Stimulated activated CD8-positive, alpha-beta memory T cell treated with anti-CD3 and anti-CD28 coated beads, Interleukin-4, amount 100 ng/mL, for 48 hours (primary cell): Measurements from ENCODE around the gene HECTD4.

ENCODE experiments used
- DNase-seq: peaks from one replicate; pipeline ENCODE4 v3.0.0-alpha.2; 2020

The HECTD4 gene

DNA sequence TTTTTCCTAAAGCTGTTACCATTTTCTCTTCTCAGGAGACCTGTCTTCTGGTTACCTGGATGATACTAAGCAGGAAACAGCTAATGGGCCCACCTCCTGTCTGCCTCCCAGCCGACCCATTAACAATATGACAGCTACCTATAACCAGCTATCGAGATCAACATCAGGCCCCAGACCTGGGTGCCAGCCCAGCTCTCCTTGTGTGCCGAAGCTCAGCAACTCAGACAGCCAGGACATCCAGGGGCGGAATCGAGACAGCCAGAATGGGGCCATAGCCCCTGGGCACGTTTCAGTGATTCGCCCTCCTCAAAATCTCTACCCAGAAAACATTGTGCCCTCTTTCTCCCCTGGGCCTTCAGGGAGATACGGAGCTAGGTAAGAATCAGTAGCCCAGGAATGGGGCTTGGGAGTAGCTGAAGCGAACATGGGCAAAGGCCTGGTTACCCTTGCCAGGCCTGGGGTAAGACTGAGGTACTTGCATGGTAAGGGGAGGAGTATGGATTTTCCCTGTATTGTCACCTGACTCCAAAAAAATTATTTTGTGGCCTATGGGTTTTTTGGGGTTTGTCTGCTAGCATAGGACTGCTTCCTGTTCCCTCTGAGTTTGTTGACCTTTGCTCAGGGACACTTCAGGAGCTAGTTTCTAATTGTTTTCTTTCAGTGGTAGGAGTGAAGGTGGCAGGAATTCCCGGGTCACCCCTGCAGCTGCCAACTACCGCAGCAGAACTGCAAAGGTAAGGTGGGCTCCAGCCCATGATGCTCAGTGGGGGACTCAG lies 230.3 kb downstream of the HECTD4 start:
- DNase-seq = no peak

DNA sequence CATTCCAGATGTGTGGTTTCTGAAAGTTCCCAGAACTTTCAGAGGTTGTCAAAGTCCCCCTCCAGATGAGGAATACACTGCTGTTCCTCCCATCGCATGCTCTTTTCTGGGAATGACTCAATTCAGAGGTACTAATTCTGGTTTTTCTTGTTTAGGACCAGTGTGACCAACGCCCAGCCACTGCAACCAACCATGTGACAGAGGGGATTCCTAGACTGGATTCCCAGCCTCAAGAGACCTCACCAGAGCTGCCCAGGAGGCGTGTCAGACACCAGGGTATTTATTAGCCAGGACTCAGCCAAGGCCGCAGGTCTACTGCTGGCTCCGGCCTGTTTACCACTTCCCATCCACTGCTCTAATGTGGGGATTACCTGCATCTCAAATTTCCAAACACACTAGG lies 232.6 kb downstream of the HECTD4 start:
- no peak for DNase-seq

DNA sequence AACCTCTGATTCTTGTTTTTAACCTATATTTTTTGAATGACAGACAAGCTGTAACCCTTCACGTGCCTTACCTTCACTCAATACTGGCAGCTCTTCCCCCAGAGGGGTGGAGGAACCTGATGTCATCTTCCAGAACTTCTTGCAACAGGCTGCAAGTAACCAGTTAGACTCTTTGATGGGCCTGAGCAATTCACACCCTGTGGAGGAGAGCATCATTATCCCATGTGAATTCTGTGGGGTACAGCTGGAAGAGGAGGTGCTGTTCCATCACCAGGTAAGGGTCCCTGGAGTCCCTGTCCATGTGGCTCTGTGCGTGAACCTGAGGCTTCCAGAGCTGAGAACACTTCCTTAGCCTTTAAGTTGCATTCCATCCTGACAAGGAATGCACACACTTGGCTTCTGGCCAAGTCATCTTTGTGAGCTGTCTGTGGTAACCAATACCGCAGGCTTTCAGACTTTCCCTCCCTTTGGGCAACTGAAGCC lies 234.2 kb downstream of the HECTD4 start:
- no peak for DNase-seq

DNA sequence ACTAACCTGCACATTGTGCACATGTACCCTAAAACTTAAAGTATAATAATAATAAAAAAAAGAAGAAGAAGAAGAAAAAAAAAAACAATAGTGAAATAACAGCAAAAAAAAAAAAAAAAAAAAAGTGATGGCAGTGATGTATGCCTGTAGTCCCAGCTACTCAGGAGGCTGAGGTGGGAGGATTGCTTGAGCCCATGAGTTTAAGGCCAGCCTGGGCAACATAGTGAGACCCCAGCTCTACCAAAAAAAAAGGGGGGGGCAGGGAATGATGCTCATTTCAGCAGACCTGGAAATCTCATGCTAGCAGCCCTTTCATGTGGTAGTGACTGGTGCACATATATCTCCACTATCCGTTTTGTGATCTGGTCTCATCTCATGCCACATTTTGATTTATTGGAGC lies 236.1 kb downstream of the HECTD4 start:
- DNase-seq = peak; percentile 13

DNA sequence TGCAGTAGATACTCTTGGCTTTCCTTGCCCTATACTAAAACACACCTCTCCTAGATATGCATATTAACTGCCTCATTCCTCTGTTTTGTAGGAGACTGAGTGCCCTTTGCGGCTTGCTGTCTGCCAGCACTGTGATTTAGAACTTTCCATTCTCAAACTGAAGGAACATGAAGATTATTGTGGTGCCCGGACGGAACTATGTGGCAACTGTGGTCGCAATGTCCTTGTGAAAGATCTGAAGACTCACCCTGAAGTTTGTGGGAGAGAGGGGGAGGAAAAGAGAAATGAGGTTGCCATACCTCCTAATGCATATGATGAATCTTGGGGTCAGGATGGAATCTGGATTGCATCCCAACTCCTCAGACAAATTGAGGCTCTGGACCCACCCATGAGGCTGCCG lies 241.5 kb downstream of the HECTD4 start:
- no peak for DNase-seq

DNA sequence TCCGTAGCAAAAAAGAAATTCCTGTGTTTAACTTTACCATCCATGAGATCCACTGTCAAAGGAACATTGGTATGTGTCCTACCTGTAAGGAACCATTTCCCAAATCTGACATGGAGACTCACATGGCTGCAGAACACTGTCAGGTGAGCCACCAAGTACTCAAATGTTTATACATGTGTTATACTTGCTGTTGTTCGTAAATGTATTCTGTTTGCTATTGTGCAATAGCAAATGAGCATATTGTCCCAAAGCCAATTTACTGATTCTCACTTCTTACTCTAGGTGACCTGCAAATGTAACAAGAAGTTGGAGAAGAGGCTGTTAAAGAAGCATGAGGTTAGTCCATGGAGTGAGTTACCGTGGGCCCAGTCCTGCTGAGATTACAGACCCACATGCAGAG lies 247.5 kb downstream of the HECTD4 start:
- DNase-seq = no peak

DNA sequence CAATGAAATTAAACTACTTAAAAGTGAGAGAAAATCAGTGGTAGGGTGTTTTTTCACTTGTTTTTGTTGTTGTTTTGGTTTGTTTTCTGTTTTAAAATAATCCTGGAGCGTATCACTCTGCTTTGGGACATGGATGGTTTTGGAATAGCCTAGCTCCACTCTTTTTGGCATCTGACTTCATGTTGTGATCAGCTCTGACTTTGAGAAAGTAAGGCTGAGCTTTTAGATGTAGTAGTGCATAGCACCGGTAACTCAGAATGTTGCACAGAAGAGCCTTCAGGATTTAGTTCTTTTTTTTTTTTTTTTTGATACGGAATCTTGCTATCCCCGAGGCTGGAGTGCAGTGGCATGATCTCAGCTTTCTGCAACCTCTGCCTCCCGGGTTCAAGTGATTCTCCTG lies 248.8 kb downstream of the HECTD4 start:
- DNase-seq = peak; percentile 3

DNA sequence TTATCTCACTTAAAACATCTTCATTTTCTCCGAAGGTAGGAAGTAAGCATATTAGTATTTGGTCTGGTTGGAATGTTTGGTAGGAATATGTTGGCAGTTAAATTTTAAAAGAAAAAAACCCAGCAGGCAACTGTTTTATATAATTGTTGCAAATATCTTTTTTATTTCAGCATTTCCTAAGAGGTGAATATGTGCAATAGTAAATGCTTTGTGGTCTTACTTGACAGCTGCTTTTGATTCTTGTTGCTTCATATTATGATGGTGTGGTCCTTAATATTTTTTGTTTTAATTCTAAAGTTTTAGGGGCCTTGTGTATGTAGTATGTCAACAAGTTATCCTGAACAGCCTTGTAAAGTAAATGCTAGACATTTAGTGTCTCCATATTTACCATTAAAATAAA lies 250.5 kb downstream of the HECTD4 start:
- DNase-seq = no peak

DNA sequence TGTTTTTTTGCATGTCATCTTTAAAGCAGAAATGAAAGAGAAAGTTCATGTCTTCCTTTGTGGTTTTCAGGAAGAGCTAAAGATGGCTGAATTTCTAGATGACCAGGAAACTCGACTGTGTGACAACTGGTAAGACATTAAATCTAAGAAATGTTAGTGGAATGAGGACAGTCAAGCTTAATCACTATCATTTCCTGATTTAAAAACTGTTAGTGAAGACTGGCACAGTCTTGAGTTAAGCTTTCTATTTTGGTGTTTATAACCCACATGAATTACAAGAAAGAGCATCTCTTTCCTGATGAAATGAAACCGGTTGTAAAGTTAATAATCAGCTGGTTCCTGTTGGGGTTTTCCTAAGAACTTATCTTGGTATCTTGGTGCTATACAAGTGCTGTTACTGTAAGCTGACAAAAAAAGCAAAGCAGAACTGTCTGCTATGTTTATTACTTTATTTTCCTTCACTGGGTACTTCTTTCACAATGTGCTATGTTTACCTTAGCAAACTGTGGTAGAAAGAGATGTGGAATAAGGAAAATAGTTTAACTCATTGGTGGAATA lies 251.7 kb downstream of the HECTD4 start:
- DNase-seq = no peak

DNA sequence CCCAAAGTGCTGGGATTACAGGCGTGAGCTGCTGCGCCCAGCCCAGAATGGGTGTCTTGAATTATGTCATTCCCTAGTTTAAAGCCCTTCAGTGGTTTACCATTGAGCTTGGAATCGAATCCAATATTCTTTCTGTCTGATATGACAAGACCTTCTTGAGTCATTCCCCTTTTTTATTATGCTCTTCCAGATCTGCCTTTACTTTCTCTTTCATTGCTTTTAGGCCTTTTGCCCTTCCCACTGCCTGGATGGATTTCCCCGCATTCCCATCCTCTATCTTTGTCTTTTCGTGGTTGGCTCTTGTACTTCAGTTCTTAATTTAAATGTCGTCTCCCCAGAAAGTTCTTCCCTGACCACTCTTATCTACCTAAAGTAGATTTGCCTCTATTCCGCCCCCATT lies 255.3 kb downstream of the HECTD4 start:
- DNase-seq = no peak

DNA sequence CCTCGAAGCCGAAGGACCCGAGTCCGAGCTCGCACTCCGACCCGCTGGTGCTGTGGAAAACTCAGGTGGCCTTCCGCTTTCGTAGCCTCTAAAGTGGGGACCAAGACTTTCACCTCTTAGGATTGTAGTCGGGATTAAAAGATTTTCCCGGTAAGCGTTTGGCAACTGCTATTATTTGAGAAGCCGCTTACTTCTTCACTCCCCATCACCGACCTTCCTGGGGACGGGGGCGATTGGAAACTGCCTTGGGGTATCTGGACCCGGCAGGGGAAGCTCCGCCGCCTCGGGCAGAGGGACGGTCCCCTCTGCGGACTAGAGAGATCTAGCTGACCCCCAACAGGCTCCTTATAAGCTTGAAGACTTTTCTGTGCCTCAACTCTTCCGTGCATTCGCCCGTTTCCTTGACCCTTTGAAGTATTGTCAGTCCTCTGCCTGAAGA lies 256.2 kb downstream of the HECTD4 start:
- DNase-seq = no peak

DNA sequence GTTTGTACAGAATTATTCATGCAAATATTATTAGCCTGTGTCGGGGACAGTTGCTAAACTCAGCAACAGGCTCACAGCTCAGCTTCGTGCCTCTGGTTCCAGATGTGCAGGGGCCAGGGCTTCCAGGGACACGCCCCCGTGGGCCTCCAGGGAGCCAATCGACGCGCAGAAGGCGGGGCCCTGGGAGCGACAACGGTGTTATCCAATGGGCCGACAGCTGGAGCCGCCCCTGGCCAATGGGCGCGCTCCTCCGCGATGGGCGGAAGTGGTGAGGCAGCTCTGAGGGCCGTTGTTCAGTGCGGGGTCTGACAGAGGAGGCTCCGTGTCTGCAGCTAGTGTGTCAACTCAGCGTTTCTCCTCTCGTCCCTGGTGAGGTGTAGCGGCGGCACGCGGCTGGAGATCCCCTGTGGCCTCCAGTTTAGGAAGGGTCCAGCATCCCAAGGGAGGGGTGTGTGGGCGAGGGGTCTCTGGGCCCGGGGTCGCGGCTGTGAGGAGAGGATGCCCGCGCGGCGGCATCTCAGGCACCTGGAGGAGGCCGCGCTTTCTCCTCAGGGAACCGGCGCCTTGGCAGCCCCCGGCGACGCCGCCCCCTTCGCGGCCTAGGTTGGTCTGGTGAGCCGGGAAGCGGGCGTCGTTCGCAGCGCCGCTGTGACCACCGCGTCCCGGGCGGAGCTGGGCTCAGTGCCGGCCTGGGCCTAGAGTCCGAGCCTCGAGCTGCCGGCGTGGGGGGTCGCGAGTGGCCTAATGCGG lies 256.8 kb downstream of the HECTD4 start, which contains the start of gene TRAFD1:
Gene TRAFD1, plus strand, starts transcription at position 311 of the 750 bp plus-strand sequence. CDS start 4,963 bp downstream, outside the sequence.
- peak; percentile 99 for DNase-seq

DNA sequence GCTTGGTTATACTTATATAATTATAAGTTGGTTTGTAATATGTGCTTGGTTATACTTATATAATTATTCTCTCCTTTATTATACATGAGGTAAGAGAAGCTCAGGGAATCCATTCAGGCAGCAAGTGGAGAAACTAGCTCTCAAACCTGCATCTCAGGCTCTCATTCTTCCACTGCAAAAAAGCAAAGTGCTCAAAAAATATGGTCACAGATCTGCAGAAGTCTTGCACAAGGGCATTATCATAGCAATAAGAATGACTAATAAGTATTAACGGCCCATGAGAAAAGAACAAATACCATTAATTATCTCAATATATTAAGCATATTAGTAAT lies 257.3 kb downstream of the HECTD4 start:
- DNase-seq = no peak

DNA sequence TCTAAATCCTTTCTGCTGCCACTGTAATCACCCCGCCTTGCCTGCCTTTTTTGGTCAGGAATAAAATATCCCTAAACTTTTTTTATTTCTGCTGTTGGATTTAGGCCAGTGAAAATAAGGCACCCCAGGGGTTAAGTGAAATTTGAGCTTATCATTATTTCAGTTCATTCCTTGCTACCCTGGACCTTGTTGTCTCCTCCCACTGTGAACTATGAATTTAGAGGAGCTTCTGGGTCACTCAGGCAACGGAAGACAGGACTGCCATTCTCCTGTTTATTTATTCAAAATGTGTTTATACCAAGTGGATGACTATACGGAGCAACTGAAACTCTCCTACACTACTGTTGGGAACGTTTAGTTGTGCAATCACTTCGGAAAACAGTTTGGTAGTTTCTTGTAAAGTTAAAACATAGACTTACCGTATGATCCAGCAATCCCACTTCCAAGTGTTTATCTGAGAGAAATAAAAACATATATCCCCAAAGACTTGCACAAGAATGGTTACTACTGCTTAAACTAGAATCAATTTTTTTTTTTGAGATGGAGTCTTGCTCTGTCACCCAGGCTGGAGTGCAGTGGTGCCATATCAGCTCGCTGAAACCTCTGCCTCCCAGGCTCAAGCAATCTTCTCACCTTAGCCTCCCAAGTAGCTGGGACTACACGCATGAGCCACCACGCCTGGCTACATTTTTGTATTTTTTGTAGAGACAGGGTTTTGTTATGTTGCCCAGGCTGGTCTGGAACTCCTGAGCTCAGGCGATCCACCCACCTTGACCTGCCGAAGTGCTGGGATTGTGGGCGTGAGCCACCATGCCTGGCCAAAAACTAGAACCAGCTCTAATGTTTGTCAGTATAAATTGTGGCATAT lies 259.2 kb downstream of the HECTD4 start:
- no peak for DNase-seq

DNA sequence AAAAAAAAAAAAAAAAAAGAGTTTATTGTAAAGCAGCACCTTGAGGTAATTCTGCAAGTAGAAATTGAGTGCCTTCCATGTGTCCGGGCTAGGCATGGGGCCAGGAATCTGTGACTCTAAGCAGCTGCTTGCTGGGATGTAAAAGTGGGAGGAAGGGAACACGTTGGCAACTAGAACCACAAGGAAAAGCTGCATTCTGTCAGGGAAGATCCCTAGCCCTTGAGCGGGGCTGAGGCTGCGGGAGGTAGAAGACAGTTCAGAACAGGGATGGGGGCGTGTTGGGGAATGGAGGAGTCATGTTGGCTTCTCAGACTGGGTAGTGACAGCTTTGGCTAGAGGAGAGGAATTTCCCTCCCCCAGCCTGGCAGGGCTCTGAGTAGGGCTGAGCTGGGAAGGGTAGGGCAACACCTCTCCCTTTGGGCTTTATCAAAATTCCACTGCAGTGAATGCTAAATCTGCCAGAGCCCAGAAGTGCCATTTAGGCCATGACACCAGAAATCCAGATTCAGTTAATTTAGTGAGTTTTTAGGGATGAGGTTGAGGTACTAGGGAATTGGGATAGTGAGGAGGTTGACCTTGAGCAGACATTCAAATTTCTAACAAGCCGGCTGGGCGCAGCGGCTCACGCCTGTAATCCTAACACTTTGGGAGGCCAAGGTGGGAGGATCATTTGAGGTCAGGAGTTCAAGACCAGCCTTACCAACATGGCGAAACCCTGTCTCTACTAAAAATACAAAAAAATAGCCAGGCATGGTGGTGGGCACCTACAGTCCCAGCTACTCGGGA lies 260.3 kb downstream of the HECTD4 start:
- no peak for DNase-seq

DNA sequence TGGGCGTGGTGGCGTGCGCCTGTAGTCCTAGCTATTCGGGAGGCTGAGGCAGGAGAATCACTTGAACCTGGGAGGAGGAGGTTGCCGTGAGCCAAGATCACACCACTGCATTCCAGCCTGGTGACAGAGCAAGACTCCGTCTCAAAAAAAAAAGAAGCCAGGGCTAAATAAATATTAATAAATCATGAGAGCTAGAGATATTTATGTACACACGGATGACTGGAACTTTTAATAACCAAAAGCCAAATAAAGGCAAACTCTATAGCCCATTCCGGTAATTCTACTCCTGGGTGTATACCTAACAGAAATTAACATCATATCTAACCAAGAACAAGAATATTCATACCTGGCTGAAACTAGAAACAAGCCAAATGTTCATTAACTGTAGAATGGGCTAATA lies 264.5 kb downstream of the HECTD4 start:
- no peak for DNase-seq

DNA sequence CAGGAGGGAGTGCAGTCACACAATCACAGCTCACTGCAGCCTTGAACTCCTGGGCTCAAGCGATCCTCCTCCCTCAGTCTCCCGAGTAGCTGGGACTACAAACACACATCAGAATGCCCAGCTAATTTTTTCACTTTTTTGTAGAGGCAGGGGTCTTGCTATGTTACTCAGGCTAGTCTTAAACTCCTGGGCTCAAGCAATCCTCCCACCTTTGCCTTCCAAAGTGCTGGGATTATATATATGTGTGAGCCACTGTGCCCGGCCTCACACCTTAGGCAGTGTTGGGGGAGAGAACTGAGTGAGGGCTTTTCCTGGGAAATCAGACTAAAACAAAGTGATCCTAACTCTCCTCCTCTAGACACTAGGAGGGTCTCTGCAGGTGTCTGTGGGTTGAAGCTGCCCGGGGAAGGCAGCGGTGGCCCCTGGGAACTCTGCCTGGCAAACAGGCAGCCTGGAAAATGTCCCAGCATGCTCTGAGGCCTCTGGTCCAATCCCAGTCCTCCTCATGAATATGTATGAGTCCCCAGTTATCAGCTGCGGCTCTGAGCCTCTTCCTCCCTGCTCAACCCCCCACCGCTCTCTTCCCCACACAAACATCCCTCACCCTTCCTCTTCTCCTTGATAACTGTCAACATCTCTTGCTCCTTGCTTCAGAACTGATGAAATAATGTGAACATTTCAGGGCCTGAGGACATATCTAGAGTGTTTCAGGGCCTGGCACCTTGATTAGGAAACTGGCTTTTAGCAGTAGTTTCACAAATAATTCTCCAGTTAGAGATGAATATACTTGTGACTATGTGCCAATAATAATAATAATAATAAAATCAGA lies 265.8 kb downstream of the HECTD4 start:
- no peak for DNase-seq

DNA sequence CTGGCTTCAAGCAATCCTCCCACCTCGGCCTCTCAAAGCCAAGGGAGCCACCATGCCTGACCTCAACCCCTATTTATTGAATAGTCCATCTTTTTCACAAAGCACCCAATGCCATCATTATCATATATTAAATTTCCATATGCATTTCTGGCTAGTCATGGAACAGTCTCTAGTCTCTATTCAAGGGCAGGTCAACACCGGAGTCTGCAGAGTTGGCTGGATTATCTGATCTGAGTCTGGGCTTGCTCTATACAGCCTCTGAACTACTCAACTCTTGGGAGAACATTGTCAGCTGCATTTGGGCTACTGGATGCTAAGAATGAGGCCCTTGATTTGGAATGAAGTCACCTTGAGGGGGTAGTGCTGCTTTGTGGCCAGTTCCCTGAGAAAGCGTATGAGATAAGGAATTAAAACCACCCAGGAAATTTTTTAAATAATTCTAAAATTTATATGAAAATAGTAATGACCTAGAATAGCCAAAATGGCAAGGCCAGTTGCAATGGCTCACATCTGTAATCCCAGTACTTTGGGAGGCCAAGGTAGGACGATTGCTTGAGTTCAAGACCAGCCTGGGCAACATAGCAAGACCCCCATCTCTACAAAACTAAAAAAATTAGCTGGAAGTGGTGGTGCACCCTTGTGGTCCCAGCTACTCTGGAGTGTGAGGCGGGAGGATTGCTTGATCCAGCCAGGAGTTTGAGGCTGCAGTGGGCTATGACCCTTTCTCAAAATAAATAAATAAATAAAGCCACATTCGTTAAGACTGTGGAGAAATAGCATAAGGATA lies 266.8 kb downstream of the HECTD4 start:
- no peak for DNase-seq

DNA sequence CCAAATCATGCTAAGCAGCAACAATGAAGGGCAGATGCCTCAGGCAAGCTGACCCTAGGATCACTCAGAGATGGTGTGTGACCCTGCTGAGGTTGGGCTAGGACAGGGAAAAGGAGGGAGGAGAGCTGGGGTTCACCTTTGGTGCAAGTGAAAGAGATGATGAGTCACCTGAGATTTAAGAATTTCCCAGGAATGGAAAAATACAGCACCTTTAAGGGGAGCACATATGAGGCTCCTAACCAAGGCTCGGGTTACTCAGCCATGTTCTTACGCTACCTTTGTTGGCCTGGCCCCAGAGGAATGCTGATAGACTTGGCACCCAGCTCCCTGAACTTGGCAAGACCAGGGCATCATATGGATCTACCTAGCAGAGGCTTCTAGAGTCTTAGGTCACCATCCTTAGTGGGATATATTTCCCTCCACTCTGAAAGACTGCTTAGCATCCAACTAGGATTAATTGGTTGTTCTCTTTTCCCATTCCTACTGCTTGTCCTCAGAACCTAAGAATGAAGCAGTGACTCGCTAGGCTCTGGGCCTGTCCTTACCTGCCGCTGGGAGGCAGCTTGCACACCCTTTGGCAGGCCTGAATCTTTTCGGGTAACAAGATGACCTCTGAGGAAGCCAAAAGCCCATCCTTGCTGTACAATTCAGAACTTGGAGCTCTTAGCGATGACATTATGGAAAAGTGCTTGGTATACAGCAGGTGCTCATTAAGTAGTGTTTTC lies 269.7 kb downstream of the HECTD4 start:
- DNase-seq = peak; percentile 24

DNA sequence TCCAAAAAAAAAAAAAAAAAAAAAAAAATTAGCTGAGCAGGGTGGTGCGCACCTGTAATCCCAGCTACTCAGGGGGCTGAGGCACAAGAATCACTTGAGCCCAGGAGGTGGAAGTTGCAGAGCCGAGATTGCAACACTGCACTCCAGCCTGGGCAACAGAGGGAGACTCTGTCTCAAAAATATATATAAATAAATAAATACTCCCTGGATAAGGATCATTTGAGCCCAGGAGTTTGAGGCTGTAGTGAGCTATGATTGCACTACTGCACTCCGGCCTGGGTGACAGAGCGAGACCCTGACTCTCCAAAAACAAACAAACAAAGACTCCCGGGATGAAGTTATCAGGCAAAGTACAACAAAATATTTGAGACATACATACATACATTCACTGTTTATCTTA lies 270.3 kb downstream of the HECTD4 start:
- DNase-seq = no peak
